HG03159 (cell line): ENCODE measurements around the gene TGFB1.
"Not testable (repeated sequence)": the region's sequence is repeated elsewhere in the genome, so short reads cannot be mapped to it uniquely, and the experiment has no call there.

ENCODE experiments used
- ATAC-seq: cut with Tn5 transposase; IDR thresholded peaks from one replicate; pipeline ENCODE4 v1.9.1; 2021; ENCODE audit warnings: mild to moderate bottlenecking, moderate library complexity; ENCODE audit not compliant: unreplicated experiment

The TGFB1 gene

GRCh38 chr19:41346916-41347315 lies 6.8 kb downstream of the TGFB1 start:
- not testable (repeated sequence) for ATAC-seq

- ATAC-seq: no peak
Observed at GRCh38 chr19:41344162-41344561, 9.6 kb downstream of the TGFB1 start.

- ATAC-seq: no peak
Observed at GRCh38 chr19:41341669-41342490, 11.8 kb downstream of the TGFB1 start.

DNA sequence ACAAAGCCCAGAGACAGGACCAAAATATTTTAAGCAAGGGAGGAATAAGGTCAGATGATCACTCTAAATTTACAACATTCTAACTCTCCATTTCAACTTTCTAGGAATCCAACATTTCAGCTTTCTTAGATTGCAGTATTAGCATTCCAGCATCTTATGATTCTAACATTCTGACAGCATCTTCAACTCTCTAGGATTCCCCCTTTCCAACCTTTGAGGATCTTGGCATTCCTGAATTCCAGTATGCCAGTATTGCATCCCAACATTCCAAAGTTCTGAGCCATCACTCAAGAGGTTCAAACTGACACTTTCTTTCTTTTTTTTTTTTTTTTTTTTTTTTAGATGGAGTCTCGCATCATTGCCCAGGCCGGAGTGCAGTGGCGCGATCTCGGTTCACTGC lies 13.8 kb downstream of the TGFB1 start:
- ATAC-seq: no peak

DNA sequence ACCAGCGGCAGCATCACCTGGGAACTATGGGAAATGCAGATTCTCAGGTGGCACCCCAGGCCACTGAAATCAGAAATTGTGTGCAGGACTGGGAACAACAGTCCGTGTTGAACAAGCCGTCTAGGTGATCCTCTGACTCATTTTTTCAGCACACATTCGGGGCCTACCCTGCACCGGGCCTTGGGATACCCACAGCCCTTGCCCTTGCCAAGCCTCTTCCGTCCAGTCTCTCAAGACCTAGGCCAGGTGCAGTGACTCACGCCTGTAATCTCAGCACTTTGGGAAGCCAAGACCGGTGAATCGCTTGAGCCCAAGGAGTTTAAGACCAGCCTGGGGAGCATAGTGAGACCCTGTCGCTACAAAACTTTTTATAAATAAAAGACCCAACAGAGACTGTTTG lies 18.3 kb downstream of the TGFB1 start:
- ATAC-seq: no peak

DNA sequence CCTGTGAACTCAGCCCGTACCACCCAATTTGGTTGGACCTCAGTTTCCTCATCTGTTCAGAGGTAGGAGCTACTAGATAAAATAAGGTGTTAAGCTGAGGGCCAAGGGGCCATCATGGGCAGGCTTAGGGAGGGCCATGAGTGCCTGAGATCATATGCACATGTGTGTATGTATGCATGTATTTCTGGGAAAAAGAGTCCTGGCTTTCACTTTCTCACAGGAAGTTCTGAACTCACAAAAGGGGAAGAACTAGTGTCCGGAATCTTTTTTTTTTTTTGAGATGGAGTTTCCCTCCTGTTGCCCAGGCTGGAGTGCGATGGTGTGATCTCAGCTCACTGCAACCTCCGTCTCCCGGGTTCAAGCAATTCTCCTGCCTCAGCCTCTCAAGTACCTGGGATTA lies 18.9 kb downstream of the TGFB1 start:
- no peak for ATAC-seq

GRCh38 chr19:41332468-41332867 lies 21.3 kb downstream of the TGFB1 start:
- no peak for ATAC-seq

GRCh38 chr19:41332000-41332399 lies 21.7 kb downstream of the TGFB1 start:
- no peak for ATAC-seq

- ATAC-seq: no peak
Observed at GRCh38 chr19:41330946-41331678, 22.6 kb downstream of the TGFB1 start.

- ATAC-seq: no peak
Observed at GRCh38 chr19:41330481-41330880, 23.2 kb downstream of the TGFB1 start.

GRCh38 chr19:41328842-41329225 lies 24.9 kb downstream of the TGFB1 start:
- no peak for ATAC-seq

DNA sequence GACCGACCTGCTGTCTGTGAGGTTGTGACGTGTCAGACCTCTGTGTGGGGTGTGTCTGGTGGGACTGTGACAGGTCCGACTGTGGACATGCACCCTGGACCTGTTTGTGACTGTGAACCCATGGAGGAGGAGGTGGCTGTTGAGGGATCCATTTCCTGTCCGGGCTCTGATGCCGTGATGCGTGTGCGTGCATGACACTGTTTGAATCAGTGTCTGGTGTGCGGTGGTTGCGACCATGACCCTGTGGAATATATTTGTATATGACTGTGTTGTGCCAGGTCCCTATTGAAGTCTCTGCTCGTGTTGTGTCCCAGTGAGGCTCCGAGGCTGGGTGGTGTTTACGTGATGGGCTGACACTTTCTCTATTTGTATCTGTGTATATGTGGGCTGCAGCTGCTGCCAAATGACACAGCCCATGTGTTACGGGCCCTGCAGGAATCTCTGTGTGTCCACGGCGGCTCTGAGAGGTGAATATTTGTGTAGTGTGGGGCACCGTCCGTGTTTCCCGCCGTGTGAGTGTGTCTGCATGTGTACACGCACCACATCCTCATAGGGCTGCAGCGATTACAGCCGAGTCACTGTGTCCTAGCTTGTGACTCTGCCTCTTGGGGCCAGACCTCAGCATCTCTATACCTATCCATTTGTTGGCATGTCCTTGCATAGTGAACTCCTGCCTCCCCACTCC lies 25.4 kb downstream of the TGFB1 start:
- peak; percentile 15 for ATAC-seq

DNA sequence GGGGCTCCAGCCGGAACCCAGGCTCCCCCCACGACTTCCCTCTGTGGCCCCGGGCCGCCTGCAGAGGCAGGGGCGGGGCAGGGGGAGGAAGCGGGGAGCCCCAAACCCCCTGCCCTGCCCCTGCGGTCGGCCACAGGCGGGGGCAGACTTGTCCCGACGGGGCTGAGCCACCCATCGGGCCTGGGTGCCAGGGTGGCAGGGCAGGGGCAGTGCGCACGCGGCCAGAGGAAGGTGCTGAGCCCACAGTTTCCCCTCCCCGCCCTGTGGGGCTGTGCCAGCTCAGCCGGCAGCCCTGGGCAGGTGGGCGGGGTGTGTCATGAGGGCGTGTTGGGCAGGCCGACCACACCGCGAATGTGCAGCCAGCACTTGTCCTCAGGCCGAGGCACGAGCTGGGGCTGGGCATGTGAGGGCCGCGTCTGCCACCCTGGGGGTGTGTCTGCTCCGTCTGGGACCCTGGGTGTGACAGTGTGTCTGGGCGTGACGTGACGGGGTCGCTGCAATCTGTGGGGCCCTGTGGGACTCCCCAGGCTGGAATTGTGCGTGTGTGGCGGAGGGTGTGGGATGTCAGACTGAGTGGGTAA lies 26.1 kb downstream of the TGFB1 start:
- ATAC-seq: peak; percentile 43

- peak; percentile 6 for ATAC-seq
Observed at GRCh38 chr19:41327076-41327575, 26.6 kb downstream of the TGFB1 start.

DNA sequence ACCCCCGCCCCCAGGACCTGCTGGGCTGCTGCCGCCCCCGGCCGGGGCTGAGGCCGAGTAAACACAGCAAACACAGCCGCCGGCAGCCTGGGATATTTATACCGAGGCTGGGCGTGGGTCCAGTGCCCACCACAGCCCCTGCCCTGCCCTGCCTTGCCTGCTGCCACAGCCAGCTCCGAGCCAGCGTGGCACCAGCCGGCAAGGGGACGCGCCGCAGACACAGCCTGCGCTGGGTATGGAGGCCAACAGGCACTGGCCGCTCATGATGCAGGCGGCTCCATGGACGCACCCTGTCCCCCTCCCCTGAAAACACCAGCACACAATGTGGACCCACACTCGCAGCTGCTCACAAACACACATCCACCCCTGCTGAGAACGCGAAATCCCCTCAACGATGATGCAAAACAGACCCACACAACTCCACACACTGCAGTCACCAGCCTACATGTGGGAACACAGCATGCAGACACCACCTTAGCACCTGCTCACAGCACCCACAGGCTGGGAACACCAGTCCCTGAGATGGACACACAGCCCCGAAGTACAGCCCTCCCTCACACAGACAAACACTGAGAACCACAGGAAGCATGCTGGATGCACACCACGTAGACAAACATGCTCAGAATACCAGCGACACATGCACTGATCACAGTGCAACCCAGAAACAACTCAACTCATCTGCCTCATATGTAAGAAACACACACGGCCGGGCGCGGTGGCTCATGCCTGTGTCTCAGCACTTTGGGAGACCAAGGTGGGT lies 27.6 kb downstream of the TGFB1 start:
- no peak for ATAC-seq

- no peak for ATAC-seq
Observed at GRCh38 chr19:41325640-41325946, 28.1 kb downstream of the TGFB1 start.

GRCh38 chr19:41324921-41325639 lies 28.6 kb downstream of the TGFB1 start:
- no peak for ATAC-seq

DNA sequence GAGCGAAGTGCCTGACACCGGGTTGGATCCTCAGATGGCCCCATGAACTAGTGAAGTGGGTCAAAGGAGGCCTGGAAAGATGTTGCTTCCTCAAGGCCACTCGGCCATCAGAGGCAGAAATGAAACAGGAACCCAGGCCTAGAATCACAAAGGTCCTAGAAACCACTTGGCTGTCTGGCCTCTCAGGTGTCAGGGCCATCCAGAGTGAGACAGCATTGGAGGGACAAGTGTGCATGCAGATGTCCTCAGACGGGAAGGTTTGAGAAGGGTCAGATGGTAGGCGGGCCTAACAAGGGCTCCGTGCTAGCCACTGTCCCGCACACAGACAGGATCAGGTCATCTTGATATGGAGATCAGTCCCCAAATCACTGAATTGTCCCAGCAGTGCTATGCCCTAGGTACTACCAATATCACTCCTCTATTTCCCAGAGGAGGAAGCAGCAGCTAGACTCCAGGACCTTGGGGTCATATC lies 29.5 kb downstream of the TGFB1 start:
- no peak for ATAC-seq

- ATAC-seq: no peak
Observed at GRCh38 chr19:41323430-41324125, 30.1 kb downstream of the TGFB1 start.
